ENCODE data around the gene TMTC4.

DNA sequence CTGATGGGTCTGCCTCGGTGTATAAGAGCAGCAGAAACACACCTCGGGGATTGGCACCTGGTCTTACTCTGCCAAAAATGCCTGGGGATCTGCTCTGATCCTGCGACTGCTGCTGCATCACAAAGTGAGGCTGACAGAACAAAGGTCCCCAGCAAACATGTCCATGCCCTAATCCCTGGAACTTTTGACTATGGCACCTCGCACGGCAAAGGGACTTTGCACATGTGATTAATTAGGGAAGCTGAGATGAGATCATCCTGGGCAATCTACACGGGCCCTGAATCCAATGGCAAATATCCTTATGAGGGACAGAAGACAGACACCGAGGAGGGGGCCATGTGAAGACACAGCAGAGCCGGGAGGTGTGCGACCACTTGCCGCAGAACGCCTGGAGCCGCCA lies 94.5 kb downstream of the TMTC4 start:
- no peak for TF ChIP-seq POLR2A (IDR thresholded peaks at IDR 0.05; ENCODE audit: low read depth, low read length)
- TF ChIP-seq TAF1 (IDR thresholded peaks at IDR 0.05; ENCODE audit: borderline replicate concordance, low read depth, low read length), result no peak
- no peak for TF ChIP-seq POLR2AphosphoS5 (IDR thresholded peaks at IDR 0.05; ENCODE audit: low read depth, low read length)

Data from GM12892 (cell line).